Esophagus muscularis mucosa (tissue), 4 donors: ENCODE results near the gene PRPF38A. TPM values are rescaled to one million over a fixed set of nuclear protein-coding genes. Genes with fewer than 3 reads are reported as not detected.

Experiments used
- DNase-seq: peaks from one replicate; pipeline ENCODE4 v3.0.0-alpha.2; 2017; ENCODE audit errors: extremely low spot score
- H3K27ac ChIP-seq, 4 donors: fragments of 200-600 bp; sonication (generic); replicated peaks in 1 of 4; 1 replicate in 3 of 4; 2 replicates in 1 of 4; pipeline ENCODE4 v1.5.1; 2016 to 2019; ENCODE audit warnings: mild to moderate bottlenecking in 1 of 4
- H3K27me3 ChIP-seq, 4 donors: fragments of 200-600 bp; sonication (generic); one replicate each; pipeline versions ENCODE4 v1.5.1 to v1.6.0; 2016 to 2019
- H3K36me3 ChIP-seq, 4 donors: fragments of 200-600 bp; sonication (generic); one replicate each; pipeline ENCODE4 v1.5.1; 2016 to 2019
- H3K4me1 ChIP-seq, 4 donors: fragments of 200-600 bp; sonication (generic); one replicate each; pipeline ENCODE4 v1.5.1; 2016 to 2019
- H3K4me3 ChIP-seq, 4 donors: fragments of 200-600 bp; sonication (generic); 1 replicate in 2 of 4; 2 replicates in 2 of 4; pipeline ENCODE4 v1.5.1; 2016 to 2019; ENCODE audit warnings: mild to moderate bottlenecking in 4 of 4, moderate library complexity in 1 of 4
- H3K9me3 ChIP-seq, 4 donors: fragments of 200-600 bp; sonication (generic); 1 replicate in 3 of 4; 2 replicates in 1 of 4; pipeline ENCODE4 v1.5.1; 2016 to 2019
- EP300 ChIP-seq: sonication (generic); formaldehyde crosslinking; IDR thresholded peaks from one replicate; pipeline ENCODE4 v1.6.1; 2017; ENCODE audit warnings: antibody characterized with exemption
- POLR2A ChIP-seq: fragments of 450-650 bp; IDR thresholded peaks from one replicate; pipeline ENCODE4 v1.6.1; 2017; ENCODE audit warnings: antibody characterized with exemption, moderate library complexity, mild to moderate bottlenecking, low read depth
- POLR2AphosphoS5 ChIP-seq, 2 donors: sonication (generic); formaldehyde crosslinking; IDR thresholded peaks; one replicate each; pipeline ENCODE4 v1.6.1; 2017; ENCODE audit warnings: antibody characterized with exemption in 2 of 2
- WGBS: methylation state at CpG from one replicate; pipeline ENCODE4 v1.1.5; 2018; 5-methylcytosine and 5-hydroxymethylcytosine counted together
- intact Hi-C: fragments of 100-400 bp; cut with DNase I; formaldehyde crosslinking; loops from one replicate; pipeline ENCODE4 v1.15.1; 2023
- total RNA-seq, 4 donors: library from RNA; depleted of rRNA; stranded (reverse); fragments of >200 nt; gene quantifications; one replicate each; pipeline versions ENCODE4 v1.1.0 to v1.2.1, GENCODE V29; 2016
- TF ChIP-seq, protein P1 (sequence below), 3 experiments: fragments of 200-600 bp in 2 of 3; fragments of 450-650 bp in 1 of 3; sonication (generic) in 2 of 3; IDR thresholded peaks; one replicate each; pipeline ENCODE4 v1.5.1; 2017 to 2019; ENCODE audit warnings: antibody characterized with exemption in 3 of 3, mild to moderate bottlenecking in 2 of 3, moderate library complexity in 1 of 3

PRPF38A gene
- total RNA-seq, 4 donors from 2014 or later, result 10.9 to 21.7 (median 13.7) TPM

DNA sequence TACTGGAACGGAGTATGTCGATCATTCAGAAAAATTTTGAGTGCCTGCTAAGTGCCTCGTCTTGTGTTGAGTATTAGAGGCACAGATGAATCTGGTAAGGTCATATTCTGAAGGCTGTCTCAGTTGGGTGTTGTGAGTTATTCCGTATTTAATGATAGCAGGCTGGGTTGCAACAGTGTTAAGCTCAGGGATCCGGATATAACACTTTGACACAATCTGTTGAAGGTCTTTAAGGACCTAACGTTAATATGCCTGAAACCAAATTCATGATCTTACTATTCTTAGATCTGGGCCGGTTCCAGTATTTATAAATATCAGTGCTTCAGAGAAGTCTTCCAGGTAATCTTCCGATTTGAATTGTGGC lies 555 bp downstream of the PRPF38A start:
- intact Hi-C loops, result loop anchor here (2.0 to 10.0 kb wide), 2 partner anchors 38 to 280 kb away; partner anchors contain the start of gene CC2D1B
- 5% methylated on average over 8 of the region's 8 CpGs for WGBS

DNA sequence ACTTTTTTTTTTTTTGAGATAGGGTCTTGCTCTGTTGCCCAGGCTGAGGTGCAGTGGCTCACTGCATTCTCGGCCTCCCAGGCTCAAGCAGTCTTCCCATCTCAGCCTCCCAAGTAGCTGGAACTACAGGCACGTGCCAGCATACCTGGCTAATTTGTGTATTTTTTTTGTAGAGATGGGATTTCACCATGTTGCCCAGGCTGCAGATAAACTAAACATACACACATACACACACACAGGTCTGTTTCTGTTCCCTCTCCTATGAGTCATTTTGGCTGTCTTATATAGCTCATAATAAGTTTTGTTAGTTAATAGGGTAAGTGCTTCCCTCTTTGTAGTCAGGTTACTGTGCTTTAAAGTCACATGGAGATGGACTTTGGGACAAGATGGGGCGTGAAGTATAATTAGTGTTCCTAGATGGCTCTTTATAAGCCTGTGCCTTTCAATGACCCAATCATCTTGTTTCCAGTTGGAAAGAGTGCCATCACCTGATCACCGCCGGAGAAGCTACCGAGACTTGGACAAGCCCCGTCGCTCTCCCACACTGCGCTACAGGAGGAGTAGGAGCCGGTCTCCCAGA lies 9.1 kb downstream of the PRPF38A start:
- peaks cover 80 to 100% (median 97%) of the 10 kb centered on the region in 4 donors for H3K36me3 ChIP-seq
- no peak for TF ChIP-seq POLR2A
- 93% methylated on average over 10 of the region's 10 CpGs for WGBS
- no peak overlapping the region for H3K27ac ChIP-seq
- DNase-seq, result no peak
- no peaks in the 10 kb centered on the region for H3K4me1 ChIP-seq
- intact Hi-C loops, result no loop called here
- no peaks in the 10 kb centered on the region for H3K27me3 ChIP-seq
- H3K4me3 ChIP-seq, result no peak overlapping the region
- no peaks in the 10 kb centered on the region for H3K9me3 ChIP-seq

More for the DNA sequence above, 555 bp downstream of the PRPF38A start:
- Histone ChIP-seq H3K9me3 (no peaks in the 10 kb centered on the region), H3K27ac (peak overlapping the region; percentile 86 to 91 (median 90)), H3K4me1 (peaks cover 16 to 30% (median 25%) of the 10 kb centered on the region in 4 donors), H3K27me3 (no peaks in the 10 kb centered on the region), H3K36me3 (peaks cover 21 to 42% (median 35%) of the 10 kb centered on the region in 4 donors), H3K4me3 (peak overlapping the region; percentile 72 to 91 (median 83))
- TF ChIP-seq POLR2A (no peak), EP300 (no peak), POLR2AphosphoS5 (IDR thresholded peaks at IDR 0.05) (no peak)
- TF ChIP-seq, protein P1, sequence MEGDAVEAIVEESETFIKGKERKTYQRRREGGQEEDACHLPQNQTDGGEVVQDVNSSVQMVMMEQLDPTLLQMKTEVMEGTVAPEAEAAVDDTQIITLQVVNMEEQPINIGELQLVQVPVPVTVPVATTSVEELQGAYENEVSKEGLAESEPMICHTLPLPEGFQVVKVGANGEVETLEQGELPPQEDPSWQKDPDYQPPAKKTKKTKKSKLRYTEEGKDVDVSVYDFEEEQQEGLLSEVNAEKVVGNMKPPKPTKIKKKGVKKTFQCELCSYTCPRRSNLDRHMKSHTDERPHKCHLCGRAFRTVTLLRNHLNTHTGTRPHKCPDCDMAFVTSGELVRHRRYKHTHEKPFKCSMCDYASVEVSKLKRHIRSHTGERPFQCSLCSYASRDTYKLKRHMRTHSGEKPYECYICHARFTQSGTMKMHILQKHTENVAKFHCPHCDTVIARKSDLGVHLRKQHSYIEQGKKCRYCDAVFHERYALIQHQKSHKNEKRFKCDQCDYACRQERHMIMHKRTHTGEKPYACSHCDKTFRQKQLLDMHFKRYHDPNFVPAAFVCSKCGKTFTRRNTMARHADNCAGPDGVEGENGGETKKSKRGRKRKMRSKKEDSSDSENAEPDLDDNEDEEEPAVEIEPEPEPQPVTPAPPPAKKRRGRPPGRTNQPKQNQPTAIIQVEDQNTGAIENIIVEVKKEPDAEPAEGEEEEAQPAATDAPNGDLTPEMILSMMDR (IDR thresholded peaks at IDR 0.05), result no peak
- DNase-seq, result no peak

DNA sequence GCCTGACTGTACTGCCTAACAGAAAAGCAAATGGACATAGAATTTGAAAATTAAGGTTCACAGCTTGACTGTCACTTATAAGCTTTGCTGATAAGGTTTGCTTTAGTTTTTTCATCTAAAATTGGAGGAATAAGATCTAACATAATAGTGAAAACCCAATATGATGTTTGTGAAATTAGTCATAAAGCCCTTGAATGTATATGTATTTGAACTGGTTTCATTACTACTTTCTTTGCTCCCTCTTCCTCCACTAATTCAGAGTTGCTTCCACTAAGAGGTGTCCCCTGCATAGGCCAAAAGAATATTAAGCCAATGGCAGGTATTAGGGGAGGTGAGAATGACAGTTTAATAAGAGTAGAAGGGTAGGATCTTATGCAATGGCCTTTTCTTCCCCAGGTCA lies 10.5 kb downstream of the PRPF38A start:
- H3K27me3 ChIP-seq, result no peaks in the 10 kb centered on the region
- H3K36me3 ChIP-seq, result peaks cover 75 to 100% (median 98%) of the 10 kb centered on the region in 4 donors
- intact Hi-C loops, result no loop called here
- no peak overlapping the region for H3K27ac ChIP-seq
- H3K9me3 ChIP-seq, result no peaks in the 10 kb centered on the region
- DNase-seq, result no peak
- H3K4me1 ChIP-seq, result no peaks in the 10 kb centered on the region
- TF ChIP-seq EP300 (no peak), POLR2AphosphoS5 (IDR thresholded peaks at IDR 0.05) (no peak), POLR2A (no peak)
- TF ChIP-seq, protein P1 (IDR thresholded peaks at IDR 0.05), result no peak
- no peak overlapping the region for H3K4me3 ChIP-seq

DNA sequence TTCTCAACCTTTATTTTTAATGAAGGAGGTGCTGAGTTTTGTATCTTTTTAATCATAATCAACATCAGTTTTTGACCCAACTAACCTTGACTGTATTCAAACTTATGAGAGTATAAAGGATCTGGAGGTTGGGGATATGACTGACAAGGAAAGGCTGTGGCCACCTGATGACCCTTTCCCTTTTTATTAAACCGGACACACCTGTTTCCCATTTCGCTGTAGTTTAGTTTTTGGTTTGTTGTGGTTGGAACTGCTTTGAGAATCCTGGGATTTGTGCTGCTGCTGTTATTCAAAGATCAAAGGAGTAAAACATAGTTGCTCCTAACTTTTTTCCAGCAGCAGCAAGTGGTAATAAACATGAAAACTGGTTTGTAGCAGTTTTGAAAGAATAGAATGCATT lies 12.4 kb downstream of the PRPF38A start:
- WGBS, result 72% methylated on average over 2 of the region's 2 CpGs
- no peak for TF ChIP-seq EP300
- TF ChIP-seq, protein P1 (IDR thresholded peaks at IDR 0.05), result no peak
- no peak for TF ChIP-seq POLR2A
- TF ChIP-seq POLR2AphosphoS5 (IDR thresholded peaks at IDR 0.05), result no peak
- no peak overlapping the region for H3K27ac ChIP-seq
- no peak for DNase-seq
- H3K4me1 ChIP-seq, result no peaks in the 10 kb centered on the region
- no peaks in the 10 kb centered on the region for H3K9me3 ChIP-seq
- intact Hi-C loops, result no loop called here
- no peaks in the 10 kb centered on the region for H3K27me3 ChIP-seq
- H3K4me3 ChIP-seq, result no peak overlapping the region
- H3K36me3 ChIP-seq, result peaks cover 71 to 100% (median 90%) of the 10 kb centered on the region in 4 donors

DNA sequence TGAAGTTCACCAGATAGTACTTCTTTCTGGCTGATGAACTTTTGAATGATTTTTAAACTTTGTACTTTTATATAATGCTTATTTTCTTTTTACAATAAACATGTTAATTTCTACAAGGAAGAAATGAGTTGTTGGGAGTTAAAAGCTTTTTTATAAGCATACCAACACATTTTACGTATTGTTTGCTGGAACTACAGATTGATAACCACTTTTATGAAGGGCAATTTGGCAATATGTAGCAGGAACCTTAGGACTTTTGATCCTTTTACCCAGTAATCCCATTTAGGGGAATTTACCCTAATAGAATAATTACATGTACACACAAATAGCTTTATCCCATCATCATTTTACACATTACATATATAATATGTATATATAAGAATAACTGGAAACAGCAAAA lies 16.3 kb downstream of the PRPF38A start:
- no peaks in the 10 kb centered on the region for H3K9me3 ChIP-seq
- H3K36me3 ChIP-seq, result peaks cover 50 to 95% (median 76%) of the 10 kb centered on the region in 4 donors
- no peaks in the 10 kb centered on the region for H3K27me3 ChIP-seq
- H3K4me1 ChIP-seq, result peaks cover 0 to 2% (median 0%) of the 10 kb centered on the region in 4 donors
- DNase-seq, result no peak
- H3K27ac ChIP-seq, result no peak overlapping the region
- no peak overlapping the region for H3K4me3 ChIP-seq
- WGBS, result 94% methylated on average over 1 of the region's 1 CpG
- intact Hi-C loops, result no loop called here
- TF ChIP-seq POLR2AphosphoS5 (IDR thresholded peaks at IDR 0.05) (no peak), EP300 (no peak), POLR2A (no peak)
- TF ChIP-seq, protein P1 (IDR thresholded peaks at IDR 0.05), result no peak
